Measurements from ENCODE around the gene MAD1L1. TPM values are rescaled to one million over a fixed set of nuclear protein-coding genes. Genes with fewer than 3 reads are reported as not detected.

Gene MAD1L1
- total and polyA plus RNA-seq, 2 of the 4 experiments (the other 2 are of a cell fraction) = 29.0 to 40.9 TPM

GRCh38 chr7:1972744-1973143 lies 260.0 kb downstream of the MAD1L1 start:
- ChIA-PET POLR2A (ENCODE audit: unreplicated experiment) (no interaction called here), CTCF (no interaction called here)
- no peak overlapping the region for H3K27ac ChIP-seq (ENCODE audit: insufficient read depth, low read length)
- H3K23ac ChIP-seq (ENCODE audit: low read depth, low read length) = no peak overlapping the region
- no peak overlapping the region for H3K18ac ChIP-seq (ENCODE audit: low read depth, low read length)
- ATAC-seq (ENCODE audit: low read depth) (no peak), DNase-seq (no peak)
- H3K4me2 ChIP-seq (ENCODE audit: low read depth, low read length) = no peak overlapping the region
- H3K27me3 ChIP-seq (ENCODE audit: control insufficient read depth, insufficient read depth, low read length) = no peaks in the 10 kb centered on the region
- no peak overlapping the region for H2AK9ac ChIP-seq (replicated peaks; ENCODE audit: low read depth, low read length, poor library complexity)
- H2BK20ac ChIP-seq (ENCODE audit: low read depth, low read length) = no peak overlapping the region
- dilution Hi-C loops (cut with HindIII; ENCODE audit: low sequenced_read_pairs, unreplicated experiment) (no loop called here), intact Hi-C loops (cut with micrococcal nuclease) (no loop called here), in situ Hi-C loops (cut with MboI; ENCODE audit: low sequenced_read_pairs) (no loop called here)
- H3K9me1 ChIP-seq (ENCODE audit: insufficient read depth, low read length) = peaks cover 4% of the 10 kb centered on the region; the same call in 1 of the 2 replicates
- H4K8ac ChIP-seq (ENCODE audit: low read depth in 2 of 2, low read length in 2 of 2) = no peak overlapping the region
- no peak overlapping the region for H2BK120ac ChIP-seq (ENCODE audit: low read depth, low read length)
- H3K9ac ChIP-seq (ENCODE audit: low read depth, low read length) = no peak overlapping the region
- H3K4me1 ChIP-seq (ENCODE audit: control insufficient read depth, insufficient read depth, low read length) = no peaks in the 10 kb centered on the region
- peaks cover 0 to 7% of the 10 kb centered on the region in 2 experiments; a peak in 1 of 4 replicates for H3K79me1 ChIP-seq (ENCODE audit: low read depth in 1 of 2, low read length in 2 of 2)
- no peak overlapping the region for H3K4me3 ChIP-seq (ENCODE audit: insufficient read depth, low read depth, low read length)
- 83% methylated on average over 6 of the region's 9 CpGs; no CpG with 5 or more reads in 1 of the 2 experiments for WGBS, 2 experiments (ENCODE audit: extremely low coverage in 2 of 2, insufficient read length in 1 of 2)
- no peak overlapping the region for H2BK5ac ChIP-seq (ENCODE audit: low read depth, low read length, poor library complexity, severe bottlenecking)
- no peak overlapping the region for H2AK5ac ChIP-seq (ENCODE audit: low read depth, low read length)
- no peak overlapping the region for H3K56ac ChIP-seq (ENCODE audit: extremely low read depth, insufficient read depth, low read length)
- TF ChIP-seq, protein P1, sequence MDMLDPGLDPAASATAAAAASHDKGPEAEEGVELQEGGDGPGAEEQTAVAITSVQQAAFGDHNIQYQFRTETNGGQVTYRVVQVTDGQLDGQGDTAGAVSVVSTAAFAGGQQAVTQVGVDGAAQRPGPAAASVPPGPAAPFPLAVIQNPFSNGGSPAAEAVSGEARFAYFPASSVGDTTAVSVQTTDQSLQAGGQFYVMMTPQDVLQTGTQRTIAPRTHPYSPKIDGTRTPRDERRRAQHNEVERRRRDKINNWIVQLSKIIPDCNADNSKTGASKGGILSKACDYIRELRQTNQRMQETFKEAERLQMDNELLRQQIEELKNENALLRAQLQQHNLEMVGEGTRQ (IDR thresholded peaks at IDR 0.05; ENCODE audit: low read depth, low read length) = no peak
- TF ChIP-seq MXI1 (IDR thresholded peaks at IDR 0.05; ENCODE audit: borderline replicate concordance, low read depth, low read length) = no peak
- no peak for TF ChIP-seq MAFK (IDR thresholded peaks at IDR 0.05; ENCODE audit: low read depth, low read length)
- TF ChIP-seq BHLHE40 (IDR thresholded peaks at IDR 0.05; ENCODE audit: low read depth, low read length) = no peak
- TF ChIP-seq MAZ (IDR thresholded peaks at IDR 0.05; ENCODE audit: borderline replicate concordance, low read depth, low read length) = no peak
- no peak for TF ChIP-seq RAD21 (IDR thresholded peaks at IDR 0.05; ENCODE audit: low read length)
- no peak for TF ChIP-seq RFX5 (IDR thresholded peaks at IDR 0.05; ENCODE audit: low read depth, low read length)
- TF ChIP-seq POLR2A (IDR thresholded peaks at IDR 0.05; ENCODE audit: low read depth, low read length) = no peak
- no peak for TF ChIP-seq CHD1 (IDR thresholded peaks at IDR 0.05; ENCODE audit: low read depth, low read length)
- no TSS peak for BruUV-seq (replicated peaks)
- H4K20me1 ChIP-seq (ENCODE audit: insufficient read depth, low read length) = no peaks in the 10 kb centered on the region
- H3K14ac ChIP-seq (replicated peaks; ENCODE audit: low read depth, low read length) = no peak overlapping the region
- H4K91ac ChIP-seq (ENCODE audit: insufficient read depth, low read depth, low read length) = no peak overlapping the region
- H2BK15ac ChIP-seq (ENCODE audit: low read depth, low read length) = no peak overlapping the region
- H2AFZ ChIP-seq (replicated peaks; ENCODE audit: low read length, poor library complexity) = no peak overlapping the region
- no peak overlapping the region for H3K4ac ChIP-seq (ENCODE audit: low read depth, low read length)
- H3K9me3 ChIP-seq (ENCODE audit: control insufficient read depth, insufficient read depth, low read length) = peaks cover under 1% of the 10 kb centered on the region; the same call in 1 of the 2 replicates
- peaks cover 11% of the 10 kb centered on the region for H3K36me3 ChIP-seq (ENCODE audit: control insufficient read depth, insufficient read depth, low read length)
- no peak overlapping the region for H4K5ac ChIP-seq (ENCODE audit: low read depth, low read length)
